ENCODE measurements around the gene NR5A2. TPM values are rescaled to one million over a fixed set of nuclear protein-coding genes. Genes with fewer than 3 reads are reported as not detected.

The NR5A2 gene
- polyA plus RNA-seq, 4 donors: 14.1 to 58.0 (median 18.8) TPM

DNA sequence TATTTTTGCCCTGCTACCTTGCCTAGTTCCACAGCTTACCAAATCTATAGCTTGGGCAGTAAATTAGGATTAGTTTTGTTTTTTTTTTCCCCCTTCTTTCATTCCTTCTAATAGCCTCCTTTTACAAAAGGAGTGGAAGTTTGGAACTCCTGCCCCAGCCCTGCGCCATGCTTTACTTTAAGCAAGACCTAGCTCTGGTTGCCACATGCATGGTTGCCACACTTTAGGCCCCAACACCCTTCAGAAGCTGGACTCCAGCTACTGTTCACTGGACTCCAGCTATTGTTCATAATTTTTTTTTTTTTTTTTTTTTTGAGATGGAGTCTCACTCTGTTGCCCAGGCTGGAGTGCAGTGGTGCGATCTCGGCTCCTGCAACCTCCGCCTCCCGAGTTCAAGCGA lies 115.8 kb downstream of the NR5A2 start:
- Histone ChIP-seq H3K4me3 (ENCODE audit: low read depth in 1 of 3, low read length in 3 of 3) (no peak overlapping the region), H3K4me1 (ENCODE audit: control insufficient read depth in 3 of 3, insufficient read depth in 2 of 3, low read depth in 1 of 3, low read length in 2 of 3) (no peaks in the 10 kb centered on the region), H3K27ac (ENCODE audit: low read depth in 1 of 3, low read length in 2 of 3) (no peak overlapping the region), H3K27me3 (ENCODE audit: control insufficient read depth in 3 of 3, insufficient read depth in 3 of 3, low read length in 3 of 3) (no peaks in the 10 kb centered on the region), H3K36me3 (ENCODE audit: control insufficient read depth in 3 of 3, insufficient read depth in 2 of 3, low read depth in 1 of 3, low read length in 3 of 3) (peaks cover 0 to 32% (median 5%) of the 10 kb centered on the region in 3 donors), H3K9me3 (ENCODE audit: control insufficient read depth in 2 of 2, insufficient read depth in 1 of 2, low read depth in 1 of 2, low read length in 1 of 2) (no peaks in the 10 kb centered on the region)
- DNase-seq (no peak), FAIRE-seq (no peak)
- WGBS, 3 donors: 81 to 87% (median 84%) methylated on average over 6 of the region's 6 CpGs

DNA sequence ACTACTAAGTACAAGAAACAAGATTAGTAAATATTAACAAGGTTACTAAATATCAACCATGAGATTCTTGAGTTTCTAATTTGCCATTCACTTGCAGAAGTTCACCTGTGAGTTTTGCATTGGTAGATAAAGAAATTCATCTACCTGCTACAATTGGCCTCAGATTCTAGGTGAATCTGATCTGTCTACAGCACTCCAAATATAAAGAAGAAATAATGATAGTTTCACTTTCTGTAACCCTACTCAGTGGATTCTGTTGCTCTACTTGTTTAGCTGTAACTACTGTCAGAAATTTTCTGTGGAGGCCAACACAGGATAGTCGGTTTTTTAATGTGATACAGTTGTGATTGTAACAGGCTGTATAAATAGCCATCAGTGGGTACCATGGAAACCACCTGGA lies 118.6 kb downstream of the NR5A2 start:
- DNase-seq (no peak), FAIRE-seq (no peak)
- peaks cover 0 to 39% (median 8%) of the 10 kb centered on the region in 3 donors for H3K36me3 ChIP-seq (ENCODE audit: control insufficient read depth in 3 of 3, insufficient read depth in 2 of 3, low read depth in 1 of 3, low read length in 3 of 3)
- no peaks in the 10 kb centered on the region for H3K9me3 ChIP-seq (ENCODE audit: control insufficient read depth in 2 of 2, insufficient read depth in 1 of 2, low read depth in 1 of 2, low read length in 1 of 2)
- peaks cover 0 to 4% (median 0%) of the 10 kb centered on the region in 3 donors for H3K4me1 ChIP-seq (ENCODE audit: control insufficient read depth in 3 of 3, insufficient read depth in 2 of 3, low read depth in 1 of 3, low read length in 2 of 3)
- H3K27me3 ChIP-seq (ENCODE audit: control insufficient read depth in 3 of 3, insufficient read depth in 3 of 3, low read length in 3 of 3): no peaks in the 10 kb centered on the region
- WGBS, 3 donors: 16 to 32% (median 27%) methylated on average over 1 of the region's 1 CpG
- no peak overlapping the region for H3K27ac ChIP-seq (ENCODE audit: low read depth in 1 of 3, low read length in 2 of 3)
- no peak overlapping the region for H3K4me3 ChIP-seq (ENCODE audit: low read depth in 1 of 3, low read length in 3 of 3)

DNA sequence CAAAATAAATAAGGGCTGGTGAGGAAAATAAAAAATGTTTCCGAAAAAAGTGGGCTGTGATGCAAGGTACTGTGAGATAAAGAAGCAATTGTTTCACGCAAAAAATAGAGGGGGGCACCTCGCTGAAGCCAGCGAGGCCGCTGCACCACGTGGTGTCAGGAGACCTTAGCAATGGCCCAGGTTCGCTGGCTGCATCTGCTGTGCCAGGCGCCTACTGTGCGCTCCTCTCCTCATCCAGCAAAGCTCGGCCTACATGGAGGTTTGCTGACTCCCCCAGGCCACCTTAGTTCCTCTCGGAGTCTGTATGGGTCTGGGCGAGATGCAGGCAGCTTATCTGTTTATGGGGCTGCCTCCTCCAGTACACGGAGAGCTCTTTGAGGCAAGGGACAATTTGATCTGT lies 119.6 kb downstream of the NR5A2 start:
- Histone ChIP-seq H3K9me3 (ENCODE audit: control insufficient read depth in 2 of 2, insufficient read depth in 1 of 2, low read depth in 1 of 2, low read length in 1 of 2) (no peaks in the 10 kb centered on the region), H3K4me1 (ENCODE audit: control insufficient read depth in 3 of 3, insufficient read depth in 2 of 3, low read depth in 1 of 3, low read length in 2 of 3) (peaks cover 0 to 7% (median 4%) of the 10 kb centered on the region in 3 donors), H3K4me3 (ENCODE audit: low read depth in 1 of 3, low read length in 3 of 3) (no peak overlapping the region), H3K27ac (ENCODE audit: low read depth in 1 of 3, low read length in 2 of 3) (no peak overlapping the region), H3K36me3 (ENCODE audit: control insufficient read depth in 3 of 3, insufficient read depth in 2 of 3, low read depth in 1 of 3, low read length in 3 of 3) (peaks cover 0 to 39% (median 8%) of the 10 kb centered on the region in 3 donors), H3K27me3 (ENCODE audit: control insufficient read depth in 3 of 3, insufficient read depth in 3 of 3, low read length in 3 of 3) (no peaks in the 10 kb centered on the region)
- FAIRE-seq (no peak), DNase-seq (no peak)
- WGBS, 3 donors: 94 to 95% (median 95%) methylated on average over 13 of the region's 13 CpGs

DNA sequence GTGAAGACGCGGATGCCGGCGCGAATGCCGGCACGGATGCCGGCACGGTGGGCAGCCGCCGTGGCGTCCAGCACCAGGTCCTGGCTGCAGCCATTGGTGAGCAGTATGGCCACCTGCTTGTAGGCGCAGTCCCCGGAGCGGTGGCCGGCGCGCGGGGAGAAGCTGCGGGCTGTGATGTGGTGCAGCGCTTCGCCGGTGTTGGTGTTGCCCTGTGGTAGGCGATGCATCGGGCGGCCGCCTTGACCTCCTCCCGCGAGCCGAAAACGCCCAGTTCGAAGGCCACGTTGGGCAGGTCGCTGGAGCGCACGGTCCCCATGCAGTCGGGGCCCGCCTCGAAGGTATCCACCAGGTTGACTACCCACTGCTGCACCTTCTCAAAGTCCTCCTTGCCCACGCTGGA lies 120.2 kb downstream of the NR5A2 start:
- H3K9me3 ChIP-seq (ENCODE audit: control insufficient read depth in 2 of 2, insufficient read depth in 1 of 2, low read depth in 1 of 2, low read length in 1 of 2): no peaks in the 10 kb centered on the region
- peaks cover 0 to 7% (median 4%) of the 10 kb centered on the region in 3 donors for H3K4me1 ChIP-seq (ENCODE audit: control insufficient read depth in 3 of 3, insufficient read depth in 2 of 3, low read depth in 1 of 3, low read length in 2 of 3)
- H3K36me3 ChIP-seq (ENCODE audit: control insufficient read depth in 3 of 3, insufficient read depth in 2 of 3, low read depth in 1 of 3, low read length in 3 of 3): peaks cover 0 to 36% (median 8%) of the 10 kb centered on the region in 3 donors
- no peak overlapping the region for H3K4me3 ChIP-seq (ENCODE audit: low read depth in 1 of 3, low read length in 3 of 3)
- no peaks in the 10 kb centered on the region for H3K27me3 ChIP-seq (ENCODE audit: control insufficient read depth in 3 of 3, insufficient read depth in 3 of 3, low read length in 3 of 3)
- 97 to 99% (median 98%) methylated on average over 29 to 40 of the region's 40 CpGs for WGBS, 3 donors
- no peak overlapping the region for H3K27ac ChIP-seq (ENCODE audit: low read depth in 1 of 3, low read length in 2 of 3)
- DNase-seq (no peak), FAIRE-seq (no peak)

DNA sequence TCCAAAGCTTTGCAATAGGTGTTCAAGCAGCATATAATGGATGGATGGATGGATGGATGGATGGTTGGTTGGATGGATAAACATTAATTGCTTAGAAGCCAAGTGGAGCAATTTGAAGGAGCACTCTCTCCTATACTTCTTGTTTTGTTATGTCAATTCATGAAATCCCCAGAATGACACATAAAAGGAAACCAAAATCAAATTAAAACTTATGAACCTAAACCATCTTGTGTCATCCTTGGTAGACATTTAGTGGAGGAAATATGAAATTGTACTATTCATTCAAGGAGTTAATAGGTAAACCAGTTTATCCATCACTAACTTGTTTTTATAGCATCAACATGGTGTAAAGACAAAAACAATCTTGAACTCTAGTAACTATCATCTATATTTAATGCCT lies 122.5 kb downstream of the NR5A2 start:
- no peaks in the 10 kb centered on the region for H3K9me3 ChIP-seq (ENCODE audit: control insufficient read depth in 2 of 2, insufficient read depth in 1 of 2, low read depth in 1 of 2, low read length in 1 of 2)
- H3K36me3 ChIP-seq (ENCODE audit: control insufficient read depth in 3 of 3, insufficient read depth in 2 of 3, low read depth in 1 of 3, low read length in 3 of 3): peaks cover 0 to 30% (median 8%) of the 10 kb centered on the region in 3 donors
- no peak overlapping the region for H3K27ac ChIP-seq (ENCODE audit: low read depth in 1 of 3, low read length in 2 of 3)
- DNase-seq (no peak), FAIRE-seq (no peak)
- H3K4me1 ChIP-seq (ENCODE audit: control insufficient read depth in 3 of 3, insufficient read depth in 2 of 3, low read depth in 1 of 3, low read length in 2 of 3): peaks cover 0 to 10% (median 4%) of the 10 kb centered on the region in 3 donors
- no peaks in the 10 kb centered on the region for H3K27me3 ChIP-seq (ENCODE audit: control insufficient read depth in 3 of 3, insufficient read depth in 3 of 3, low read length in 3 of 3)
- H3K4me3 ChIP-seq (ENCODE audit: low read depth in 1 of 3, low read length in 3 of 3): no peak overlapping the region

DNA sequence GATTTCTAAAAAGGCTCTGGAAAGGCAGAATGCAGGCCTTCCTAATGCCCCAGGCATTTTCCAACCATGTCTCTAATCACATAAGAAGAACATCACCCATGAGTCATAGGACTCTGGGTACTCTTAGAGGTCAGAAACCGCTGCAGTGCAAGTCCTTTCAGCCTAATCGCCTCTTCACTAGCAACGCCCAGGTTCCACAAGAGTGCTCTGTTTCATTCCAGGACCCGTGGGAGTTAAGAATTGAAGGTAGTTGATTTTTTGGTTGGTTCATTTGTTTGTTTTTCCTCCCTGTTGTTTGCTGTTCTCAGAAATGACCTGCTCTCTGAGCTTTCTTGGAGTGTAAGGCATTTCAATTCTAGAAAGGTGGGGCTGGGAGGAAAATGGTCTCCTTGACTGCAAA lies 123.2 kb downstream of the NR5A2 start:
- Histone ChIP-seq H3K9me3 (ENCODE audit: control insufficient read depth in 2 of 2, insufficient read depth in 1 of 2, low read depth in 1 of 2, low read length in 1 of 2) (no peaks in the 10 kb centered on the region), H3K27me3 (ENCODE audit: control insufficient read depth in 3 of 3, insufficient read depth in 3 of 3, low read length in 3 of 3) (no peaks in the 10 kb centered on the region), H3K36me3 (ENCODE audit: control insufficient read depth in 3 of 3, insufficient read depth in 2 of 3, low read depth in 1 of 3, low read length in 3 of 3) (peaks cover 0 to 26% (median 8%) of the 10 kb centered on the region in 3 donors), H3K27ac (ENCODE audit: low read depth in 1 of 3, low read length in 2 of 3) (no peak overlapping the region), H3K4me1 (ENCODE audit: control insufficient read depth in 3 of 3, insufficient read depth in 2 of 3, low read depth in 1 of 3, low read length in 2 of 3) (peaks cover 0 to 10% (median 4%) of the 10 kb centered on the region in 3 donors), H3K4me3 (ENCODE audit: low read depth in 1 of 3, low read length in 3 of 3) (no peak overlapping the region)
- DNase-seq: peak; percentile 43 to 76
- no peak for FAIRE-seq
- WGBS, 3 donors: 23 to 54% (median 23%) methylated on average over 4 of the region's 4 CpGs

DNA sequence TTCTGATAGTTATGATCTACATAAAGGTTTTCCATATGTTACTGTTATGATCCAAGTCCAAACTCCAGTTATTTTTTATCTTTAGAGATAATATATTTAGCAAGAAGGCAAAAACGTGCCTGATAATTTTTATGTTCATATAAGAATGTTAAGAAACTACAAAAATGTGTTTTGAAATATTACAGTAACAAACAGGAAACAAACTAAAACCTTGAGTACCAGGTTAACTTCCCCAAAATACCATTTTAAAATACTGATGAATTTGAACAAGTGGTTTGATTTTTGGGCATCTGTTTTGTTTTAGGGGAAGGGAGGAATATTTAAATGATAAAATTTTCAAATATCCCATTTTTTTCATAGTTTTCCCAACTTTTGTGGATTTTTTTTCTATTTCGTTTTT lies 124.8 kb downstream of the NR5A2 start:
- H3K4me3 ChIP-seq (ENCODE audit: low read depth in 1 of 3, low read length in 3 of 3): no peak overlapping the region
- H3K4me1 ChIP-seq (ENCODE audit: control insufficient read depth in 3 of 3, insufficient read depth in 2 of 3, low read depth in 1 of 3, low read length in 2 of 3): peaks cover 0 to 10% (median 4%) of the 10 kb centered on the region in 3 donors
- H3K36me3 ChIP-seq (ENCODE audit: control insufficient read depth in 3 of 3, insufficient read depth in 2 of 3, low read depth in 1 of 3, low read length in 3 of 3): peaks cover 0 to 25% (median 8%) of the 10 kb centered on the region in 3 donors
- H3K9me3 ChIP-seq (ENCODE audit: control insufficient read depth in 2 of 2, insufficient read depth in 1 of 2, low read depth in 1 of 2, low read length in 1 of 2): no peaks in the 10 kb centered on the region
- H3K27ac ChIP-seq (ENCODE audit: low read depth in 1 of 3, low read length in 2 of 3): no peak overlapping the region
- no peak for FAIRE-seq
- DNase-seq: no peak
- WGBS, 3 donors: 45 to 61% (median 52%) methylated on average over 2 of the region's 2 CpGs
- no peaks in the 10 kb centered on the region for H3K27me3 ChIP-seq (ENCODE audit: control insufficient read depth in 3 of 3, insufficient read depth in 3 of 3, low read length in 3 of 3)

DNA sequence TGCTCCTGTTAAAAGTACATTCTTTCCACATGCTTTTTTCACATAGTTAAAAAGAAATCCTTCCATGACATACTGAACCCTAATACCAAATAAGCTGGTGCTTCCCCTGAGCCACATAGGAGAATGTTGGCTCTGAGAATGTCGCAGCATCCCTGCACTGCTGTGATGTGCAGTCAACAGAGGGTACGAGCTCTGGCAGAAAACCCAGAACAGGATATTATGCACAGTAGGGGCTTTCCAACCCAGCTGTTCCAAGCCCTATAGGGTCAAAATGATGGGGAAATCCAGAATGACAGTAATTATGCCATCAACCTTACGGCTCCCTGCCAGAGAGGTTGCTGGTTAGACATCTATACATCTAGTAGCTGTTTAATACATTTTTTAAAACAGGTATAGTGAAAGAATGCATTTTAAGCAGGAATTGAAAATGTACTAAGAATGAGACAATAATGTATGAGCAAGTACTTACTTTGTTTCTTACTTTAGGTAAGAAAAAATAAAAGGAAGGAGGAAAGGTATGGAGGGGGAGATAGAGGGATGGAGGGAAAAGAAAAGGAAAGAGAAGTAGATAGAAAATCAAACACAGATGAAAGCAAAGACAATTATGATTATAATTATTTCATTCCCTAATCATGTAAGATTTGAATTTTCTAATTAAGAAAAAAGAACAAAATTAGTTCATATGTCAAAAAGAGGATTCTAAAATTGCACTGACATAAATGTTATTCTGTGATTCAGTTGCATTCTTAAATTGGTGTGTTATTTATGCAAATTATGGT lies 126.0 kb downstream of the NR5A2 start:
- Histone ChIP-seq H3K27me3 (ENCODE audit: control insufficient read depth in 3 of 3, insufficient read depth in 3 of 3, low read length in 3 of 3) (no peaks in the 10 kb centered on the region), H3K9me3 (ENCODE audit: control insufficient read depth in 2 of 2, insufficient read depth in 1 of 2, low read depth in 1 of 2, low read length in 1 of 2) (no peaks in the 10 kb centered on the region), H3K27ac (ENCODE audit: low read depth in 1 of 3, low read length in 2 of 3) (no peak overlapping the region), H3K4me3 (ENCODE audit: low read depth in 1 of 3, low read length in 3 of 3) (no peak overlapping the region), H3K4me1 (ENCODE audit: control insufficient read depth in 3 of 3, insufficient read depth in 2 of 3, low read depth in 1 of 3, low read length in 2 of 3) (peaks cover 0 to 10% (median 4%) of the 10 kb centered on the region in 3 donors), H3K36me3 (ENCODE audit: control insufficient read depth in 3 of 3, insufficient read depth in 2 of 3, low read depth in 1 of 3, low read length in 3 of 3) (peaks cover 0 to 15% (median 4%) of the 10 kb centered on the region in 3 donors)
- 59 to 78% (median 67%) methylated on average over 3 of the region's 3 CpGs for WGBS, 3 donors
- FAIRE-seq (no peak), DNase-seq (no peak)

All from small intestine (tissue), 7 donors.